GM13976 (cell line): ENCODE measurements around the gene SELENOS.
A peak's percentile ranks its signal among the peaks of the same experiment; 100 is the strongest.
"Not testable (repeated sequence)": the region's sequence is repeated elsewhere in the genome, so short reads cannot be mapped to it uniquely, and the experiment has no call there.

Source experiments
- DNase-seq: peaks from one replicate; pipeline ENCODE4 v3.0.0; 2012; ENCODE audit warnings: low spot score
- CTCF ChIP-seq: IDR thresholded peaks from 2 replicates; pipeline ENCODE4 v1.5.1; 2012; ENCODE audit warnings: borderline replicate concordance, mild to moderate bottlenecking; ENCODE audit not compliant: insufficient read depth; ENCODE audit errors: extremely low read depth, missing control alignments, control extremely low read depth
- in situ Hi-C: fragments of 300-500 bp; cut with MboI; formaldehyde crosslinking; loops from one replicate; pipeline ENCODE4 v1.12.0; 2022; ENCODE audit warnings: low sequenced_read_pairs, mixed read lengths, inconsistent platforms; ENCODE audit not compliant: unreplicated experiment

SELENOS gene

GRCh38 chr15:101294731-101295606 is 17.7 kb upstream of the SELENOS start, which contains the start of gene SNRPA1:
SNRPA1 (minus strand) TSS chr15:101295248; CDS start chr15:101295178, 70 bp downstream.
- no peak for TF ChIP-seq CTCF
- in situ Hi-C loops = loop anchor here (10.0 kb wide), 1 partner anchor 200 kb away; no protein-coding TSS in a partner anchor
- DNase-seq = peak; percentile 98

GRCh38 chr15:101293122-101293521 is 15.8 kb upstream of the SELENOS start:
- no peak for DNase-seq
- in situ Hi-C loops = loop anchor here (10.0 kb wide), 1 partner anchor 202 kb away; no protein-coding TSS in a partner anchor
- no peak for TF ChIP-seq CTCF

GRCh38 chr15:101288905-101289513 is 11.7 kb upstream of the SELENOS start:
- in situ Hi-C loops = no loop called here
- DNase-seq = peak; percentile 45
- peak; percentile 36 for TF ChIP-seq CTCF

GRCh38 chr15:101287342-101287741 is 10.1 kb upstream of the SELENOS start:
- in situ Hi-C loops, DNase-seq: not testable (repeated sequence)

GRCh38 chr15:101286471-101287114 is 9.3 kb upstream of the SELENOS start:
- no peak for DNase-seq
- in situ Hi-C loops = no loop called here
- no peak for TF ChIP-seq CTCF

GRCh38 chr15:101283931-101284330 is 6.6 kb upstream of the SELENOS start:
- in situ Hi-C loops = no loop called here
- no peak for TF ChIP-seq CTCF
- DNase-seq = no peak
